Endothelial cell (in vitro differentiated cells): ENCODE results near the gene NKIRAS2. TPM values are rescaled to one million over a fixed set of nuclear protein-coding genes. Genes with fewer than 3 reads are reported as not detected.

ENCODE experiments used
- DNase-seq: peaks from one replicate; pipeline ENCODE4 v3.0.0; 2021; ENCODE audit warnings: low spot score
- H3K27ac Mint-ChIP-seq: one replicate; pipeline ENCODE4 v1.8.0; 2021; ENCODE audit warnings: mixed read lengths, inconsistent platforms; ENCODE audit not compliant: unreplicated experiment
- H3K27me3 Mint-ChIP-seq: one replicate; pipeline ENCODE4 v1.8.0; 2021; ENCODE audit warnings: mild to moderate bottlenecking, moderate library complexity, mixed read lengths, inconsistent platforms; ENCODE audit not compliant: unreplicated experiment
- H3K36me3 Mint-ChIP-seq: one replicate; pipeline ENCODE4 v1.8.0; 2021; ENCODE audit warnings: mild to moderate bottlenecking, low read depth, mixed read lengths, inconsistent platforms; ENCODE audit not compliant: unreplicated experiment
- H3K4me1 Mint-ChIP-seq: one replicate; pipeline ENCODE4 v1.8.0; 2021; ENCODE audit warnings: mild to moderate bottlenecking, mixed read lengths, inconsistent platforms; ENCODE audit not compliant: unreplicated experiment
- H3K4me3 Mint-ChIP-seq: one replicate; pipeline ENCODE4 v1.8.0; 2021; ENCODE audit warnings: mild to moderate bottlenecking, mixed read lengths, inconsistent platforms; ENCODE audit not compliant: unreplicated experiment
- H3K9me3 Mint-ChIP-seq: one replicate; pipeline ENCODE4 v1.8.0; 2021; ENCODE audit warnings: mixed read lengths, inconsistent platforms; ENCODE audit not compliant: unreplicated experiment
- total RNA-seq: library from RNA; stranded (reverse); fragmentation: NEBNext Ultra II Directional; extraction: Animal tissue kit (Norgen Biotek cat#: 25700); gene quantifications from one replicate; pipeline ENCODE4 v1.2.1, GENCODE V29; 2021; ENCODE audit not compliant: unreplicated experiment
- TF ChIP-seq, protein P1 (sequence below): fragments of 200-600 bp; sonication (generic); IDR thresholded peaks from one replicate; pipeline ENCODE4 v1.5.0; 2021; ENCODE audit warnings: antibody characterized with exemption; ENCODE audit not compliant: unreplicated experiment

NKIRAS2 gene
- total RNA-seq, 1 donor from 2014 or later = 67.4 TPM

DNA sequence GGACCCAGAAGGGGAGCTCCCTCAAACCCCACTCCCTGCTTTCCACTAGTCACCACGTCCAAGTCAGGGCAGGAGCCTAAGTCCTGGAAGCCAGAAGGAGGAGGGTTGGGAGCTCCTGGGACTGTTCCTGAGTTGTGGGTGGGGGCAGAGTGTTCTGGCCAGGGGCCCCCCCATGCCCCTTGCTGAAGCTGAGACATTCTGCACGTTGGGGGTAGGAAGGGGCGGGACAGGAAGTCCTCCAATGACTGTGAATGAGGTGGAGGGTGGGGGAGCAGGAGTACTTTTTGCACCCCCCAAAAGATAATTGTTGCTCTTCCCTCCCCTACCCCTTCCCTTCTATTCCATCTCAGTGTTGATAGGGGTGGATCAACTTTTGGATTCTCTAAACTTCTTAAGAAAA is 51.9 kb downstream of the NKIRAS2 start:
- no peak for DNase-seq
- Mint-ChIP-seq H3K27ac (no peak overlapping the region), H3K27me3 (peaks cover 10% of the 10 kb centered on the region), H3K4me3 (peak overlapping the region; percentile 65), H3K36me3 (no peaks in the 10 kb centered on the region), H3K9me3 (no peaks in the 10 kb centered on the region), H3K4me1 (peaks cover 7% of the 10 kb centered on the region)
- TF ChIP-seq, protein P1, sequence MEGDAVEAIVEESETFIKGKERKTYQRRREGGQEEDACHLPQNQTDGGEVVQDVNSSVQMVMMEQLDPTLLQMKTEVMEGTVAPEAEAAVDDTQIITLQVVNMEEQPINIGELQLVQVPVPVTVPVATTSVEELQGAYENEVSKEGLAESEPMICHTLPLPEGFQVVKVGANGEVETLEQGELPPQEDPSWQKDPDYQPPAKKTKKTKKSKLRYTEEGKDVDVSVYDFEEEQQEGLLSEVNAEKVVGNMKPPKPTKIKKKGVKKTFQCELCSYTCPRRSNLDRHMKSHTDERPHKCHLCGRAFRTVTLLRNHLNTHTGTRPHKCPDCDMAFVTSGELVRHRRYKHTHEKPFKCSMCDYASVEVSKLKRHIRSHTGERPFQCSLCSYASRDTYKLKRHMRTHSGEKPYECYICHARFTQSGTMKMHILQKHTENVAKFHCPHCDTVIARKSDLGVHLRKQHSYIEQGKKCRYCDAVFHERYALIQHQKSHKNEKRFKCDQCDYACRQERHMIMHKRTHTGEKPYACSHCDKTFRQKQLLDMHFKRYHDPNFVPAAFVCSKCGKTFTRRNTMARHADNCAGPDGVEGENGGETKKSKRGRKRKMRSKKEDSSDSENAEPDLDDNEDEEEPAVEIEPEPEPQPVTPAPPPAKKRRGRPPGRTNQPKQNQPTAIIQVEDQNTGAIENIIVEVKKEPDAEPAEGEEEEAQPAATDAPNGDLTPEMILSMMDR = no peak

DNA sequence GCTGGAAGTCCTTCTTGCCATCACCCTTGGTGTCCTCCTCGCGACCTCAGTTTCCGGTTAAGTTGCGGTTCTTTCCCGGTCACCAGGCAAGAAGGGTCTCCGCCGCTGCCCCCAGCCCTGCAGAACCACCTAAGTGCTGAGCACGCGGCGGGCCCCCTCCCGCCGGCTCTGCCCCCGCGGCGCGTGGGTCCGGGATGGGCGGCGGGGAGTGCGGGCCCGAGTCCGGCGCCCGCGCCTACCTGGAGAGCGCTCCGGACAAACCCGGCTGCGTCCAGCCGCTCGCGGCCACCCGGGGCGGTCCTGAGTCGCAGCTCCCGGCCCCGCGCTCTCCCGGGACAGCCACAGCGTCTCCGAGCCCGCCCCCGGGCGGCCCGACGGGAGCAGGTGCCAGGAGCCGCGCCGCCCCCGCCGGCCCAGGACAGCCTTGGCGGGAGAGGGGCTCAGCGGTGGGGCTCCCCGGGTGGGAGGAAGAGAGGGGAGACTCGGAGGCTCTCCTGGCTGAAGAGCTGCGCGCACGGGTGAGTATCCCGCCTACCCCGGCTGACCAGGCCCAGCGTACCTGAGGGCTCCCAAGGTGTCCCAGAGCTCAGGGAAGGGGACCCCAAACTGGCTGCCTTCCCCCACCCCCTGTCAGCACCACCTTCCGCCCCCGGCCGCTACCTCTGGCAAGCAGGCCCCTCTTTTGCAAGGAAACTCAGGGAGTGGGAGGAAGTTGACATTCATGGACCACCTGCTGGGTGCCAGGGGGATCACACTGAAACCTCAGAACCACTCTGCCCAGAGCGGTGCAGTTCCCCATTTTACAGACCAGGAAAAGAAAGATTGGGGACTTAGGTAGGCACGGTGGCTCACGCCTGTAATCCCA is 52.7 kb downstream of the NKIRAS2 start:
- DNase-seq = peak; percentile 46
- TF ChIP-seq, protein P1 = peak; percentile 13
- peaks cover 12% of the 10 kb centered on the region for H3K27me3 Mint-ChIP-seq
- H3K27ac Mint-ChIP-seq = no peak overlapping the region
- H3K4me3 Mint-ChIP-seq = peak overlapping the region; percentile 65
- H3K4me1 Mint-ChIP-seq = peaks cover 9% of the 10 kb centered on the region
- no peaks in the 10 kb centered on the region for H3K9me3 Mint-ChIP-seq
- H3K36me3 Mint-ChIP-seq = no peaks in the 10 kb centered on the region

Other genes starting within 250 kb of the NKIRAS2 start
- gene JUP, start 233.4 kb upstream of the NKIRAS2 start, total RNA-seq = 330 TPM
- 22.6 TPM for gene P3H4, start 208.1 kb upstream of the NKIRAS2 start, total RNA-seq
- gene FKBP10, start 207.1 kb upstream of the NKIRAS2 start, total RNA-seq = 167 TPM
- gene NT5C3B, start 183.9 kb upstream of the NKIRAS2 start, total RNA-seq = 79.9 TPM
- not detected for gene KLHL10, start 182.3 kb upstream of the NKIRAS2 start, total RNA-seq
- 9.0 TPM for gene KLHL11, start 154.7 kb upstream of the NKIRAS2 start, total RNA-seq
- gene ACLY, start 101.1 kb upstream of the NKIRAS2 start, total RNA-seq = 376 TPM
- gene ODAD4, start 89.5 kb upstream of the NKIRAS2 start, total RNA-seq = 2.2 TPM
- 82.1 TPM for gene CNP, start 53.3 kb upstream of the NKIRAS2 start, total RNA-seq
- gene DNAJC7, start 2.7 kb upstream of the NKIRAS2 start, total RNA-seq = 92.8 TPM
- gene C17orf113, start 30.5 kb downstream of the NKIRAS2 start, total RNA-seq = 1.6 TPM
- gene ZNF385C, start 78.4 kb downstream of the NKIRAS2 start, total RNA-seq = 1.3 TPM
- 0.41 TPM for gene DHX58, start 92.6 kb downstream of the NKIRAS2 start, total RNA-seq
- gene KAT2A, start 101.3 kb downstream of the NKIRAS2 start, total RNA-seq = 22.8 TPM
- not detected for gene HSPB9, start 102.7 kb downstream of the NKIRAS2 start, total RNA-seq
- 144 TPM for gene RAB5C, start 134.9 kb downstream of the NKIRAS2 start, total RNA-seq
- 0.08 TPM for gene KCNH4, start 161.1 kb downstream of the NKIRAS2 start, total RNA-seq
- gene HCRT, start 165.4 kb downstream of the NKIRAS2 start, total RNA-seq = not detected
- 7.2 TPM for gene GHDC, start 174.4 kb downstream of the NKIRAS2 start, total RNA-seq